SK-N-MC (cell line): ENCODE data around the gene GGA3.

ENCODE experiments used
- EZH2 ChIP-seq: fragments of 200-600 bp; sonication (generic); IDR thresholded peaks from one replicate; pipeline ENCODE4 v1.6.1; 2017; ENCODE audit warnings: antibody characterized with exemption
- FOXP2 ChIP-seq: optimal IDR thresholded peaks from 2 replicates; pipeline ENCODE3; 2011; ENCODE audit warnings: mild to moderate bottlenecking, moderate library complexity; ENCODE audit not compliant: insufficient read depth; ENCODE audit errors: extremely low read length, control extremely low read depth
- POLR2AphosphoS5 ChIP-seq: IDR thresholded peaks from 2 replicates; pipeline ENCODE4 v1.6.1; 2012; ENCODE audit warnings: mild to moderate bottlenecking, low read depth, low read length, borderline replicate concordance

GRCh38 chr17:75199886-75200618 lies 61.4 kb downstream of the GGA3 start:
- TF ChIP-seq EZH2 (no peak), POLR2AphosphoS5 (no peak), FOXP2 (no peak)
